ENCODE results near the gene TSPAN16.
A peak's percentile ranks its signal among the peaks of the same experiment; 100 is the strongest.
"Not testable (repeated sequence)": the region's sequence is repeated elsewhere in the genome, so short reads cannot be mapped to it uniquely, and the experiment has no call there.

TSPAN16 gene

DNA sequence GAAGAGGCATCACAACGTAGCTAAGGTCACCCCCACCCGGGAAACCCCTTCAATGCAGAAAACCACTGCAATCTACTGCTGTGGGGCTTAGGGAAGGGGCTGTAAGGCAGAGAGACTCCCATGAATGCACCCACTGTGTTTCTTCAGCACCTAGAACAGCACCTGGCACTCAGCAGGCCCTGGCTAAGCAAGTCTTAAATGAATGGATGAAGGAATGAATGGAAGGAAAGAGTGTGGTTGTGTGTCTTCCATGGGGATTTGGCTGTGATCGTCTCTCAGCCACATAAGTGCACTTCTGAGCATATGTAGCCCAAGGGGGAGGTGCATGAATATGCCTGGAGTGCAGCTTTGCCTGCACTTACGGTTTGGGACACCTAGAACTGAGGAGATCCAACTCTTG is 53.2 kb downstream of the TSPAN16 start:
- ChIA-PET POLR2A (interaction anchor here (0.8 kb wide), 1 partner anchor 20 kb away, joined by 3 read pairs; no protein-coding TSS in a partner anchor), CTCF (interaction anchor here (1.7 kb wide), 1 partner anchor 55 kb away, joined by 6 read pairs; no protein-coding TSS in a partner anchor)
- TF ChIP-seq ZNF350 (tag by site-specific recombination; IDR thresholded peaks at IDR 0.05) = no peak
- TF ChIP-seq, protein P1, sequence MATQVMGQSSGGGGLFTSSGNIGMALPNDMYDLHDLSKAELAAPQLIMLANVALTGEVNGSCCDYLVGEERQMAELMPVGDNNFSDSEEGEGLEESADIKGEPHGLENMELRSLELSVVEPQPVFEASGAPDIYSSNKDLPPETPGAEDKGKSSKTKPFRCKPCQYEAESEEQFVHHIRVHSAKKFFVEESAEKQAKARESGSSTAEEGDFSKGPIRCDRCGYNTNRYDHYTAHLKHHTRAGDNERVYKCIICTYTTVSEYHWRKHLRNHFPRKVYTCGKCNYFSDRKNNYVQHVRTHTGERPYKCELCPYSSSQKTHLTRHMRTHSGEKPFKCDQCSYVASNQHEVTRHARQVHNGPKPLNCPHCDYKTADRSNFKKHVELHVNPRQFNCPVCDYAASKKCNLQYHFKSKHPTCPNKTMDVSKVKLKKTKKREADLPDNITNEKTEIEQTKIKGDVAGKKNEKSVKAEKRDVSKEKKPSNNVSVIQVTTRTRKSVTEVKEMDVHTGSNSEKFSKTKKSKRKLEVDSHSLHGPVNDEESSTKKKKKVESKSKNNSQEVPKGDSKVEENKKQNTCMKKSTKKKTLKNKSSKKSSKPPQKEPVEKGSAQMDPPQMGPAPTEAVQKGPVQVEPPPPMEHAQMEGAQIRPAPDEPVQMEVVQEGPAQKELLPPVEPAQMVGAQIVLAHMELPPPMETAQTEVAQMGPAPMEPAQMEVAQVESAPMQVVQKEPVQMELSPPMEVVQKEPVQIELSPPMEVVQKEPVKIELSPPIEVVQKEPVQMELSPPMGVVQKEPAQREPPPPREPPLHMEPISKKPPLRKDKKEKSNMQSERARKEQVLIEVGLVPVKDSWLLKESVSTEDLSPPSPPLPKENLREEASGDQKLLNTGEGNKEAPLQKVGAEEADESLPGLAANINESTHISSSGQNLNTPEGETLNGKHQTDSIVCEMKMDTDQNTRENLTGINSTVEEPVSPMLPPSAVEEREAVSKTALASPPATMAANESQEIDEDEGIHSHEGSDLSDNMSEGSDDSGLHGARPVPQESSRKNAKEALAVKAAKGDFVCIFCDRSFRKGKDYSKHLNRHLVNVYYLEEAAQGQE (tag by site-specific recombination; IDR thresholded peaks at IDR 0.05) = peak; percentile 86
- peak; percentile 76; the same call in 1 of the 2 replicates for TF ChIP-seq TRIM28 (IDR thresholded peaks at IDR 0.05; ENCODE audit: borderline replicate concordance, low read length)
- Histone ChIP-seq H3K27ac (ENCODE audit: extremely low read depth, low read depth, low read length) (no peak overlapping the region), H3K4me1 (ENCODE audit: control insufficient read depth, insufficient read depth, low read length) (no peaks in the 10 kb centered on the region), H3K9me3 (ENCODE audit: control insufficient read depth, insufficient read depth, low read depth, low read length) (no peaks in the 10 kb centered on the region), H3K36me3 (ENCODE audit: control insufficient read depth in 2 of 2, insufficient read depth in 1 of 2, low read length in 2 of 2) (no peaks in the 10 kb centered on the region), H3K4me3 (ENCODE audit: low read depth, low read length) (no peak overlapping the region)

GRCh38 chr19:11354102-11354501 is 58.1 kb downstream of the TSPAN16 start:
- not testable (repeated sequence) for H3K27ac ChIP-seq (ENCODE audit: extremely low read depth, low read depth, low read length); H3K4me1 ChIP-seq (ENCODE audit: control insufficient read depth, insufficient read depth, low read length); H3K36me3 ChIP-seq (ENCODE audit: control insufficient read depth in 2 of 2, insufficient read depth in 1 of 2, low read length in 2 of 2); H3K9me3 ChIP-seq (ENCODE audit: control insufficient read depth, insufficient read depth, low read depth, low read length); H3K4me3 ChIP-seq (ENCODE audit: low read depth, low read length)
- CTCF ChIA-PET = interaction anchor here (0.6 to 0.9 kb wide), 2 partner anchors 89 to 412 kb away, joined by 3 to 4 read pairs; no protein-coding TSS in a partner anchor
- POLR2A ChIA-PET = interaction anchor here (0.5 to 1.0 kb wide), 2 partner anchors 30 to 31 kb away, joined by 3 read pairs; no protein-coding TSS in a partner anchor
- peak; percentile 79 for TF ChIP-seq SCRT1 (tag by site-specific recombination; IDR thresholded peaks at IDR 0.05; ENCODE audit: borderline replicate concordance)
- peak; percentile 97 for TF ChIP-seq ZNF121 (tag by site-specific recombination; IDR thresholded peaks at IDR 0.05)
- TF ChIP-seq SCRT2 (tag by site-specific recombination; IDR thresholded peaks at IDR 0.05) = peak; percentile 60

- POLR2A ChIA-PET = interaction anchor here (1.4 kb wide), 1 partner anchor 19 kb away, joined by 4 read pairs; the partner anchor contains the start of gene SWSAP1
- Histone ChIP-seq H3K36me3 (ENCODE audit: control insufficient read depth in 2 of 2, insufficient read depth in 1 of 2, low read length in 2 of 2) (no peaks in the 10 kb centered on the region), H3K4me3 (ENCODE audit: low read depth, low read length) (peak within 1 kb of the TSS; percentile 49), H3K27ac (ENCODE audit: extremely low read depth, low read depth, low read length) (no peak within 1 kb of the TSS), H3K9me3 (ENCODE audit: control insufficient read depth, insufficient read depth, low read depth, low read length) (no peaks in the 10 kb centered on the region), H3K4me1 (ENCODE audit: control insufficient read depth, insufficient read depth, low read length) (no peaks in the 10 kb centered on the region; the same call in 1 of the 2 replicates)
- CTCF ChIA-PET = no interaction called here
- TF ChIP-seq, protein P2, sequence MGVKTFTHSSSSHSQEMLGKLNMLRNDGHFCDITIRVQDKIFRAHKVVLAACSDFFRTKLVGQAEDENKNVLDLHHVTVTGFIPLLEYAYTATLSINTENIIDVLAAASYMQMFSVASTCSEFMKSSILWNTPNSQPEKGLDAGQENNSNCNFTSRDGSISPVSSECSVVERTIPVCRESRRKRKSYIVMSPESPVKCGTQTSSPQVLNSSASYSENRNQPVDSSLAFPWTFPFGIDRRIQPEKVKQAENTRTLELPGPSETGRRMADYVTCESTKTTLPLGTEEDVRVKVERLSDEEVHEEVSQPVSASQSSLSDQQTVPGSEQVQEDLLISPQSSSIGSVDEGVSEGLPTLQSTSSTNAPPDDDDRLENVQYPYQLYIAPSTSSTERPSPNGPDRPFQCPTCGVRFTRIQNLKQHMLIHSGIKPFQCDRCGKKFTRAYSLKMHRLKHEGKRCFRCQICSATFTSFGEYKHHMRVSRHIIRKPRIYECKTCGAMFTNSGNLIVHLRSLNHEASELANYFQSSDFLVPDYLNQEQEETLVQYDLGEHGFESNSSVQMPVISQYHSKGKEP (tag by site-specific recombination; IDR thresholded peaks at IDR 0.05) = no peak
- TF ChIP-seq, protein P3, sequence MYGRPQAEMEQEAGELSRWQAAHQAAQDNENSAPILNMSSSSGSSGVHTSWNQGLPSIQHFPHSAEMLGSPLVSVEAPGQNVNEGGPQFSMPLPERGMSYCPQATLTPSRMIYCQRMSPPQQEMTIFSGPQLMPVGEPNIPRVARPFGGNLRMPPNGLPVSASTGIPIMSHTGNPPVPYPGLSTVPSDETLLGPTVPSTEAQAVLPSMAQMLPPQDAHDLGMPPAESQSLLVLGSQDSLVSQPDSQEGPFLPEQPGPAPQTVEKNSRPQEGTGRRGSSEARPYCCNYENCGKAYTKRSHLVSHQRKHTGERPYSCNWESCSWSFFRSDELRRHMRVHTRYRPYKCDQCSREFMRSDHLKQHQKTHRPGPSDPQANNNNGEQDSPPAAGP (tag by site-specific recombination; IDR thresholded peaks at IDR 0.05) = peak; percentile 48
- TF ChIP-seq KLF10 (tag by site-specific recombination; IDR thresholded peaks at IDR 0.05) (no peak), ZNF785 (tag by site-specific recombination; IDR thresholded peaks at IDR 0.05) (no peak; the same call in 1 of the 2 replicates), HOXD13 (CRISPR knock-in tag; IDR thresholded peaks at IDR 0.05; ENCODE audit: borderline replicate concordance) (no peak), OVOL3 (tag by site-specific recombination; IDR thresholded peaks at IDR 0.05) (no peak), PRDM1 (tag by site-specific recombination; IDR thresholded peaks at IDR 0.05) (no peak), ZNF169 (tag by site-specific recombination; IDR thresholded peaks at IDR 0.05) (peak; percentile 52; the same call in 1 of the 2 replicates), GFI1B (tag by site-specific recombination; IDR thresholded peaks at IDR 0.05) (no peak; the same call in 1 of the 2 replicates), ZNF121 (tag by site-specific recombination; IDR thresholded peaks at IDR 0.05) (no peak), ZNF112 (tag by site-specific recombination; IDR thresholded peaks at IDR 0.05) (no peak), ZNF350 (tag by site-specific recombination; IDR thresholded peaks at IDR 0.05) (no peak), ZNF155 (tag by site-specific recombination; IDR thresholded peaks at IDR 0.05) (no peak)
- TF ChIP-seq, protein P4, sequence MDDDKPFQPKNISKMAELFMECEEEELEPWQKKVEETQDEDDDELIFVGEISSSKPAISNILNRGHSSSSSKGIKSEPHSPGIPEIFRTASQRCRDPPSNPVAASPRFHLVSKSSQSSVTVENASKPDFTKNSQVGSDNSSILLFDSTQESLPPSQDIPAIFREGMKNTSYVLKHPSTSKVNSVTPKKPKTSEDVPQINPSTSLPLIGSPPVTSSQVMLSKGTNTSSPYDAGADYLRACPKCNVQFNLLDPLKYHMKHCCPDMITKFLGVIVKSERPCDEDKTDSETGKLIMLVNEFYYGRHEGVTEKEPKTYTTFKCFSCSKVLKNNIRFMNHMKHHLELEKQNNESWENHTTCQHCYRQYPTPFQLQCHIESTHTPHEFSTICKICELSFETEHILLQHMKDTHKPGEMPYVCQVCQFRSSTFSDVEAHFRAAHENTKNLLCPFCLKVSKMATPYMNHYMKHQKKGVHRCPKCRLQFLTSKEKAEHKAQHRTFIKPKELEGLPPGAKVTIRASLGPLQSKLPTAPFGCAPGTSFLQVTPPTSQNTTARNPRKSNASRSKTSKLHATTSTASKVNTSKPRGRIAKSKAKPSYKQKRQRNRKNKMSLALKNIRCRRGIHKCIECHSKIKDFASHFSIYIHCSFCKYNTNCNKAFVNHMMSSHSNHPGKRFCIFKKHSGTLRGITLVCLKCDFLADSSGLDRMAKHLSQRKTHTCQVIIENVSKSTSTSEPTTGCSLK (tag by site-specific recombination; IDR thresholded peaks at IDR 0.05) = 0 out of 2 replicates have a peak, but pooled peaks have one; percentile 69
- TF ChIP-seq, protein P5, sequence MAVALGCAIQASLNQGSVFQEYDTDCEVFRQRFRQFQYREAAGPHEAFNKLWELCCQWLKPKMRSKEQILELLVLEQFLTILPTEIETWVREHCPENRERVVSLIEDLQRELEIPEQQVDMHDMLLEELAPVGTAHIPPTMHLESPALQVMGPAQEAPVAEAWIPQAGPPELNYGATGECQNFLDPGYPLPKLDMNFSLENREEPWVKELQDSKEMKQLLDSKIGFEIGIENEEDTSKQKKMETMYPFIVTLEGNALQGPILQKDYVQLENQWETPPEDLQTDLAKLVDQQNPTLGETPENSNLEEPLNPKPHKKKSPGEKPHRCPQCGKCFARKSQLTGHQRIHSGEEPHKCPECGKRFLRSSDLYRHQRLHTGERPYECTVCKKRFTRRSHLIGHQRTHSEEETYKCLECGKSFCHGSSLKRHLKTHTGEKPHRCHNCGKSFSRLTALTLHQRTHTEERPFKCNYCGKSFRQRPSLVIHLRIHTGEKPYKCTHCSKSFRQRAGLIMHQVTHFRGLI (tag by site-specific recombination; IDR thresholded peaks at IDR 0.05) = 0 out of 2 replicates have a peak, but pooled peaks have one; percentile 31
Measured at GRCh38 chr19:11355160-11356073, 59.5 kb downstream of the TSPAN16 start, which contains the start of gene PLPPR2. Gene PLPPR2 (plus strand): TSS chr19:11355432. CDS start chr19:11357674, 2,242 bp downstream.
